GM12878 (cell line): ENCODE data around the gene ZSCAN26.

Experiments used
- HDAC2 ChIP-seq: fragments of 200-600 bp; sonication (generic); IDR thresholded peaks from 2 replicates; pipeline ENCODE4 v1.6.1; 2017
- POLR2AphosphoS2 ChIP-seq: IDR thresholded peaks from 2 replicates; pipeline ENCODE4 v1.6.1; 2011; ENCODE audit warnings: low read depth, mild to moderate bottlenecking, low read length, improper control_type of control experiment, moderate library complexity
- SRF ChIP-seq, 2 experiments: IDR thresholded peaks; 2 replicates each; pipeline ENCODE4 v1.6.1; 2011; ENCODE audit warnings: low read depth in 2 of 2, low read length in 2 of 2, mild to moderate bottlenecking in 1 of 2, moderate library complexity in 1 of 2
- TF ChIP-seq, protein P1 (sequence below), 3 experiments: IDR thresholded peaks in 2 of 3; conservative IDR thresholded peaks in 1 of 3; 2 replicates each; pipeline ENCODE4 v1.5.1; 2011; ENCODE audit warnings: low read depth in 3 of 3, low read length in 3 of 3, mild to moderate bottlenecking in 3 of 3, control low read depth in 2 of 3, moderate library complexity in 2 of 3, inconsistent platforms in 1 of 3, mixed read lengths in 1 of 3; ENCODE audit not compliant: control insufficient read depth in 2 of 3, insufficient read depth in 1 of 3; ENCODE audit errors: extremely low read depth in 1 of 3

DNA sequence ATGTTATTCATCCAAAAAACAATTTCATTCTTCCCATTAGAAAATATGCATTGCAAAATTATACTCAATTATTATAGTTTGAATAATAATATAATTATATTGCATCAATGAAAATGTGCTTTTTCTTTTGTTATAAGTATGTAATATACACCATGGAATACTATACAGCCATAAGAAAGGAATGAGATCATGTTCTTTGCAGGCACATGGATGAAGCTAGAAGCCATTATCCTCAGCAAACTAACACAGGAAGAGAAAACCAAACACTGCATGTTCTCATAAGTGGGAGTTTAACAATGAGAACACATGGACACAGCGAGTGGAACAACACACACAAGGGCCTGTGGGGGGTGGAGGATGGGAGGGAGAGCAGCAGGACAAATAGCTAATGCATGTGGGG lies 9.9 kb upstream of the ZSCAN26 start:
- TF ChIP-seq, protein P1, sequence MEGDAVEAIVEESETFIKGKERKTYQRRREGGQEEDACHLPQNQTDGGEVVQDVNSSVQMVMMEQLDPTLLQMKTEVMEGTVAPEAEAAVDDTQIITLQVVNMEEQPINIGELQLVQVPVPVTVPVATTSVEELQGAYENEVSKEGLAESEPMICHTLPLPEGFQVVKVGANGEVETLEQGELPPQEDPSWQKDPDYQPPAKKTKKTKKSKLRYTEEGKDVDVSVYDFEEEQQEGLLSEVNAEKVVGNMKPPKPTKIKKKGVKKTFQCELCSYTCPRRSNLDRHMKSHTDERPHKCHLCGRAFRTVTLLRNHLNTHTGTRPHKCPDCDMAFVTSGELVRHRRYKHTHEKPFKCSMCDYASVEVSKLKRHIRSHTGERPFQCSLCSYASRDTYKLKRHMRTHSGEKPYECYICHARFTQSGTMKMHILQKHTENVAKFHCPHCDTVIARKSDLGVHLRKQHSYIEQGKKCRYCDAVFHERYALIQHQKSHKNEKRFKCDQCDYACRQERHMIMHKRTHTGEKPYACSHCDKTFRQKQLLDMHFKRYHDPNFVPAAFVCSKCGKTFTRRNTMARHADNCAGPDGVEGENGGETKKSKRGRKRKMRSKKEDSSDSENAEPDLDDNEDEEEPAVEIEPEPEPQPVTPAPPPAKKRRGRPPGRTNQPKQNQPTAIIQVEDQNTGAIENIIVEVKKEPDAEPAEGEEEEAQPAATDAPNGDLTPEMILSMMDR (IDR thresholded peaks at IDR 0.05 in 2 of 3, conservative IDR thresholded peaks at IDR 0.05 in 1 of 3; ENCODE audit: control insufficient read depth in 2 of 3, extremely low read depth in 1 of 3, insufficient read depth in 1 of 3, low read depth in 3 of 3, low read length in 3 of 3) = no peak
- TF ChIP-seq POLR2AphosphoS2 (no peak), HDAC2 (no peak), SRF (IDR thresholded peaks at IDR 0.05; ENCODE audit: low read depth in 2 of 2, low read length in 2 of 2) (no peak)
